DOHH2 (cell line): ENCODE measurements around the gene DGUOK.

Source experiments
- H3F3A ChIP-seq: fragments of 200-600 bp; sonication (generic), shearing (Covaris generic); 2 replicates; pipeline ENCODE4 v1.6.0; 2016; ENCODE audit warnings: antibody characterized with exemption, mild to moderate bottlenecking; ENCODE audit not compliant: control insufficient read depth, insufficient read depth
- H3K27ac ChIP-seq: fragments of 200-600 bp; sonication (generic); 2 replicates; pipeline ENCODE4 v1.5.1; 2014; ENCODE audit warnings: low read depth, mild to moderate bottlenecking, low read length, moderate library complexity
- H3K27me3 ChIP-seq: fragments of 200-600 bp; sonication (generic); 2 replicates; pipeline ENCODE4 v1.6.1; 2014; ENCODE audit warnings: mild to moderate bottlenecking, low read length, mixed read lengths; ENCODE audit not compliant: control insufficient read depth
- H3K36me3 ChIP-seq: fragments of 200-600 bp; sonication (generic); 2 replicates; pipeline ENCODE4 v1.6.1; 2014; ENCODE audit warnings: mild to moderate bottlenecking, low read length, moderate library complexity, mixed read lengths; ENCODE audit not compliant: control insufficient read depth
- H3K4me1 ChIP-seq: fragments of 200-600 bp; sonication (generic); 2 replicates; pipeline ENCODE4 v1.6.1; 2014; ENCODE audit warnings: mild to moderate bottlenecking, low read length, mixed read lengths; ENCODE audit not compliant: control insufficient read depth
- H3K4me2 ChIP-seq: fragments of 200-600 bp; sonication (generic); 2 replicates; pipeline ENCODE4 v1.6.0; 2014; ENCODE audit warnings: mild to moderate bottlenecking, low read length, moderate library complexity
- H3K4me3 ChIP-seq: fragments of 200-600 bp; sonication (generic); 2 replicates; pipeline ENCODE4 v1.5.1; 2014; ENCODE audit warnings: mild to moderate bottlenecking, low read length, mixed read lengths
- H3K79me2 ChIP-seq: fragments of 200-600 bp; sonication (generic); 2 replicates; pipeline ENCODE4 v1.6.1; 2014; ENCODE audit warnings: mild to moderate bottlenecking, low read length, mixed read lengths; ENCODE audit not compliant: control insufficient read depth
- H3K9me2 ChIP-seq: fragments of 200-600 bp; sonication (generic); replicated peaks from 2 replicates; pipeline ENCODE4 v1.6.1; 2014; ENCODE audit warnings: mild to moderate bottlenecking, low read length, mixed read lengths; ENCODE audit not compliant: control insufficient read depth
- H3K9me3 ChIP-seq: fragments of 200-600 bp; sonication (generic); 2 replicates; pipeline ENCODE4 v1.6.1; 2014; ENCODE audit warnings: antibody characterized with exemption, low read length, mixed read lengths; ENCODE audit not compliant: control insufficient read depth, insufficient read depth
- H4K20me1 ChIP-seq: fragments of 200-600 bp; sonication (generic); 2 replicates; pipeline ENCODE4 v1.6.0; 2014; ENCODE audit warnings: low read depth, mild to moderate bottlenecking, antibody characterized with exemption, low read length, moderate library complexity; ENCODE audit not compliant: control insufficient read depth, insufficient read depth
- EZH2phosphoT487 ChIP-seq: fragments of 200-600 bp; sonication (generic); IDR thresholded peaks from 2 replicates; pipeline ENCODE4 v1.6.1; 2017; ENCODE audit warnings: borderline replicate concordance, mild to moderate bottlenecking, antibody characterized with exemption, low read length, moderate library complexity, mixed read lengths
- TF ChIP-seq, protein P1 (sequence below): fragments of 200-600 bp; sonication (generic); IDR thresholded peaks from one replicate; pipeline ENCODE4 v1.5.1; 2014; ENCODE audit warnings: antibody characterized with exemption, mild to moderate bottlenecking, low read depth, low read length; ENCODE audit not compliant: poor library complexity, severe bottlenecking

The DGUOK gene

DNA sequence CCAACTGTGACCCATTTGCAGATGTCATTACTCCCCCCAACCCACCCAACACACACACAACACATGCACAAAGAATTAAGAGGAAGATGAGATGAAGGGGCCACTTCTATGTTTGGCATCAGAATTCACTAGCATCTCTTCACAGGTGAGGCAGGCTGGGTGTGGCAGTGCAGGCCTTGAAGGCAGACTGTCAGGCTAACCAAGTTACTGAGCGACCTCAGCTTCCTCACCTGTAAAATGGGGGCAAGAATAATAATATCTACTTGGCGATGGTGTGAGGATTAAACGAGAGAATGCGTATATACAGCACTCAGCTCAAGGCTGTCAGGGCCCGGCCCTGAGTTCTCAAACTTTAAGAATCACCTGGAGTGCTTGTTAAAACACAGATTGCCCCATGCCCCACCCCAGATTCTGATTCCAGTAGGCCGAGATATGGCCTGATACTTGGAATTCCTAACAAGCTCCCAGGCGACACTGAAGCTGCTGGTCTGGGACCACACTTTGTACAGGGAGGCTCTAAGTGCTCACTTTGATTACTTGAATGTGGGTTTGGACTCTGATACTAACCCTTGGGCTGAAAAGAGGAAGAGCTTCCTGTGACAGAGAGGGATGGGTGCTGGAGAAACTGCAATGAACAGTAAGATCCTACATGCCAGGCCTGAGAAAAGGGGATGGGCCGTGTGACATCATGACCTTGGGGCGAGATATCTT, 32.8 kb upstream of the DGUOK start:
- no peaks in the 10 kb centered on the region for H3F3A ChIP-seq
- peaks cover 6% of the 10 kb centered on the region; the same call in 1 of the 2 replicates for H3K27me3 ChIP-seq
- H3K4me1 ChIP-seq = no peaks in the 10 kb centered on the region
- H3K79me2 ChIP-seq = no peaks in the 10 kb centered on the region
- TF ChIP-seq, protein P1, sequence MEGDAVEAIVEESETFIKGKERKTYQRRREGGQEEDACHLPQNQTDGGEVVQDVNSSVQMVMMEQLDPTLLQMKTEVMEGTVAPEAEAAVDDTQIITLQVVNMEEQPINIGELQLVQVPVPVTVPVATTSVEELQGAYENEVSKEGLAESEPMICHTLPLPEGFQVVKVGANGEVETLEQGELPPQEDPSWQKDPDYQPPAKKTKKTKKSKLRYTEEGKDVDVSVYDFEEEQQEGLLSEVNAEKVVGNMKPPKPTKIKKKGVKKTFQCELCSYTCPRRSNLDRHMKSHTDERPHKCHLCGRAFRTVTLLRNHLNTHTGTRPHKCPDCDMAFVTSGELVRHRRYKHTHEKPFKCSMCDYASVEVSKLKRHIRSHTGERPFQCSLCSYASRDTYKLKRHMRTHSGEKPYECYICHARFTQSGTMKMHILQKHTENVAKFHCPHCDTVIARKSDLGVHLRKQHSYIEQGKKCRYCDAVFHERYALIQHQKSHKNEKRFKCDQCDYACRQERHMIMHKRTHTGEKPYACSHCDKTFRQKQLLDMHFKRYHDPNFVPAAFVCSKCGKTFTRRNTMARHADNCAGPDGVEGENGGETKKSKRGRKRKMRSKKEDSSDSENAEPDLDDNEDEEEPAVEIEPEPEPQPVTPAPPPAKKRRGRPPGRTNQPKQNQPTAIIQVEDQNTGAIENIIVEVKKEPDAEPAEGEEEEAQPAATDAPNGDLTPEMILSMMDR = no peak
- TF ChIP-seq EZH2phosphoT487 = no peak
- H3K27ac ChIP-seq = no peak overlapping the region
- H3K4me3 ChIP-seq = no peak overlapping the region
- no peaks in the 10 kb centered on the region for H3K36me3 ChIP-seq
- H3K9me3 ChIP-seq = no peaks in the 10 kb centered on the region
- no peaks in the 10 kb centered on the region for H4K20me1 ChIP-seq
- no peak overlapping the region for H3K4me2 ChIP-seq
- H3K9me2 ChIP-seq = no peaks in the 10 kb centered on the region

DNA sequence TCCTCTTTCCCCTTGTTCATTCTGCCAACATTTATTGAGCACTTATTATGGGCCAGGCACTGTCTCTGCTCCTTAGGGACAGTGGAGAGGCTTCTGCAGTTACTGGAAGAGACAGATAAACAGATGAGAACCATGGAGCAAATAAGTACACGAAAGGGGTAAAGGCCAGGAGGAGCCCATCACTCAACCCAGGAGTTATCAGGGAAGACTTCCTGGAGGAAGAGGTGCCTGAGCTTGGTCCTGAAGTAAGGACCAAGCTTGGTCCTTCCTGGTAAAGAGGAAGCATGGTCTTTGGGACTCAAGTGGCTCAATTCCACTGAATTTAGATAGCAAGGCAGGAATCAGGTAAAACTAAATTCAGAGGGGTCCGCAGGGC, 32.2 kb upstream of the DGUOK start:
- no peaks in the 10 kb centered on the region for H4K20me1 ChIP-seq
- no peaks in the 10 kb centered on the region for H3K9me2 ChIP-seq
- H3K27ac ChIP-seq = no peak overlapping the region
- H3K79me2 ChIP-seq = no peaks in the 10 kb centered on the region
- H3K4me2 ChIP-seq = no peak overlapping the region
- H3K9me3 ChIP-seq = no peaks in the 10 kb centered on the region
- no peak for TF ChIP-seq EZH2phosphoT487
- TF ChIP-seq, protein P1 = no peak
- no peaks in the 10 kb centered on the region for H3K4me1 ChIP-seq
- H3K4me3 ChIP-seq = no peak overlapping the region
- H3F3A ChIP-seq = no peaks in the 10 kb centered on the region
- H3K36me3 ChIP-seq = no peaks in the 10 kb centered on the region
- peaks cover 6% of the 10 kb centered on the region; the same call in 1 of the 2 replicates for H3K27me3 ChIP-seq

GRCh38 chr2:73894877-73895276, 31.8 kb upstream of the DGUOK start:
- Histone ChIP-seq H3K4me1 (no peaks in the 10 kb centered on the region), H3K4me3 (no peak overlapping the region), H3K9me3 (no peaks in the 10 kb centered on the region), H3K4me2 (no peak overlapping the region), H3K27me3 (peaks cover 6% of the 10 kb centered on the region; the same call in 1 of the 2 replicates), H3K79me2 (no peaks in the 10 kb centered on the region), H3K27ac (no peak overlapping the region), H3F3A (no peaks in the 10 kb centered on the region), H3K9me2 (no peaks in the 10 kb centered on the region), H4K20me1 (no peaks in the 10 kb centered on the region), H3K36me3 (no peaks in the 10 kb centered on the region)
- no peak for TF ChIP-seq EZH2phosphoT487
- TF ChIP-seq, protein P1 = no peak
